Stimulated activated CD4-positive, alpha-beta T cell treated with anti-CD3 and anti-CD28 coated beads, Interleukin-4, amount 100 ng/mL, for 48 hours (primary cell): Measurements from ENCODE around the gene DBN1.
"Not testable (repeated sequence)": the region's sequence is repeated elsewhere in the genome, so short reads cannot be mapped to it uniquely, and the experiment has no call there.

Experiments
- DNase-seq, 2 donors: peaks; one replicate each; pipeline ENCODE4 v3.0.0-alpha.2; 2020; ENCODE audit warnings: low read depth in 2 of 2

DBN1 gene

DNA sequence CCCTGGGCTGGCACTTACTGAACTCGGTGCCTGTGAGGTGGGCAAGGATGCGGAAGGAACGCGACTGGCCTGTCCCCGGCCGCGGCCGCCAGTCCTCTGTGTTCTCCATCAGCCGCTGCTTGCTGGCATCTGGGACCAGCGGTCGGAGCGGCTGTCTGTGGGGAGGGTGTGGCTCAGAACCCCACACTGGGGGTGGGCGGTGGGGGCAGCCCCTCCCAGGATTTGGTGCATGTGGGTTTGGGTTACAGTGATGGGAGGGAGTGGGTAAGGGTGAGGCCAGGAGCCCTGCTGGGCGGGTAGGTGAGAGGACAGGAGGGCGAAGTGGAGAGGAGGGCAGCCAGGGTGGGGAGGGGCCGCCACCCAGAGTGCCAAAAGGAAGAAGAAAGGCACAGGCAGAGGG is 17.6 kb upstream of the DBN1 start:
- DNase-seq: no peak

DNA sequence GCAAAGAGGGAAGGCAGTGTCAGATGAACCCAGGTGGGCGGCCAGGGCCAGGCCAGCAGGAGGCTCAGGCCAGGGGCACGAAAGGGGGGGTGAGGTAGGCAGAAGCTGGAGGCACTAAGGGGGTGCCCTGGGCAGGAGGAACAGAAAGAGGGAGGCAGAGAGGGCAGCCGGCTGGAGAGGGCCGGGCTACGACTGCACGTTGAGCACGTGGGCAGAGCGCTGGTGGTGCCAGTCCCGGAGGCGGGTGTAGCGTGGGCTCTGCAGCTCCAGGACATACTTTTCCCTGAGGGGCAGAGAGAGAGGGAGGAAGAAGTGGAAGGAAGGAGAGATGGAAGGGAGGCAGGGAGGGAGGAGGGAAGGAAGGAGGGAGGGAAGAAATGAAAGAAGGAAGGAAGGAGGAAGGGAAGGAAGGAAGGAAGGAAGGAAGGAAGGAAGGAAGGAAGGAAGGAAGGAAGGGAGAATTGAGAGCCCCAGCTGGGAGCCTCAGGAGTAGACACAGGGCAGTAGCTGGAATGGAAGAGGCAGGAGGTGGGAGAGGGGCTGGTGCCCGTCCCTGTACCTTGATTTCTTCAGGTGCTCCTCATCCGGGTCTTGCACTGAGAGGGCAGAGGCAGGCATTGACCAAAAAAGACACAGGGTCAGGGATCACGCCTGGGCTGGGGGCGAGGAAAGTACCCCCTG is 17.0 kb upstream of the DBN1 start:
- DNase-seq: no peak

- no peak for DNase-seq
These were observed 15.8 kb upstream of the DBN1 start for GRCh38 chr5:177489119-177489716.

DNA sequence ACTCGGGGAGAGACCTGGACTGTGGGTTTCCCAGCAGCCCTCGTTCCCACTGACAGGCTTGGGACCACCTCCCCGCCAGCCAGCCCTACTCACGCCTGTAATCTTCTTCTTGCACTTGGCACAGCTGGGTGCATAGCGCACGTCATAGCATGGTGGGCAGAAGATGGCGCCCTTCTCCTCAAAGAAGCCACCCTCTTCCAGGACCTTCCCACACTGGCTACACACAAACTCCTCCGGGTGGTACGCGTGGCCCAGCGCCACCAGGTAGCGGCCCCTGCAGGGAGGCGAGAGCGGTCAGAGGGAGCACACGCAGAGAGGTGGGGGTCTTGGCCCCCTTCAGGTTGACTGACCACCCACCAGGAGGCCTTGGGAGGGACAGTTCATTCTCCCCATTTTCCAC is 14.5 kb upstream of the DBN1 start:
- DNase-seq: no peak

- DNase-seq: no peak
These were observed 13.7 kb upstream of the DBN1 start for GRCh38 chr5:177487144-177487543.

GRCh38 chr5:177486256-177486655 is 12.8 kb upstream of the DBN1 start:
- DNase-seq: no peak

- not testable (repeated sequence) for DNase-seq
These were observed 12.3 kb upstream of the DBN1 start for GRCh38 chr5:177485753-177486152.

DNA sequence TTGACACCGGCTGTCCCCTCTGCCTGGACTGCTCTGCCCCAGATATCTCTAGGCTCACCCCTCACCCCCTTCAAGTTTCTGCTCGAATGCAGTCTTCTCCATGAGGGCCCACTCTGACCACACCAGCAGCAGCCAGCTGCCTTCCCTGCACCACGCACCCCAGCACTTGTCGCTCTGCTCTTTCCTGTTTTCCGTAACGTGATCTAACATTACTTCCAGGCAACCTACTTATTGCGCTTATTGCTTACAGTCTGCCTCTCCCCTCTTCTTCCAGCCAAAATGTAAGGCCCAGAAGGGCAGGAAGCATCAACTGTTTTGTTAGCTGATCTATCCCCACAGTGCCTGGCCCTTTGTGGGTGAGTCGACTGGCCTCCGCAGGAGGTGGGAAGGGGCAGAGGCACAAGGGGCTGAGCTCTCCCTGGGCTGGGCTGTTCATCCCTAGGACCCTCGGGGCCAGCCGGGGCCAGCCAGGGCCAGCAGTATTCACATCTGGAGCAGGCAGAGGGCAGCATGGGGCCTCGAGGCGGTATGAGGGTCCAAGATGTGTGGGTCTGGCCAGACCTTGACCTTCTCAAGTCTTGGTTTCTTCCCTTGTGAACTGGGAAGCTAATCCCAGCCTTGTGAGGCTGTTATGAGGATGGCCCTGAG is 11.6 kb upstream of the DBN1 start:
- DNase-seq: no peak

DNA sequence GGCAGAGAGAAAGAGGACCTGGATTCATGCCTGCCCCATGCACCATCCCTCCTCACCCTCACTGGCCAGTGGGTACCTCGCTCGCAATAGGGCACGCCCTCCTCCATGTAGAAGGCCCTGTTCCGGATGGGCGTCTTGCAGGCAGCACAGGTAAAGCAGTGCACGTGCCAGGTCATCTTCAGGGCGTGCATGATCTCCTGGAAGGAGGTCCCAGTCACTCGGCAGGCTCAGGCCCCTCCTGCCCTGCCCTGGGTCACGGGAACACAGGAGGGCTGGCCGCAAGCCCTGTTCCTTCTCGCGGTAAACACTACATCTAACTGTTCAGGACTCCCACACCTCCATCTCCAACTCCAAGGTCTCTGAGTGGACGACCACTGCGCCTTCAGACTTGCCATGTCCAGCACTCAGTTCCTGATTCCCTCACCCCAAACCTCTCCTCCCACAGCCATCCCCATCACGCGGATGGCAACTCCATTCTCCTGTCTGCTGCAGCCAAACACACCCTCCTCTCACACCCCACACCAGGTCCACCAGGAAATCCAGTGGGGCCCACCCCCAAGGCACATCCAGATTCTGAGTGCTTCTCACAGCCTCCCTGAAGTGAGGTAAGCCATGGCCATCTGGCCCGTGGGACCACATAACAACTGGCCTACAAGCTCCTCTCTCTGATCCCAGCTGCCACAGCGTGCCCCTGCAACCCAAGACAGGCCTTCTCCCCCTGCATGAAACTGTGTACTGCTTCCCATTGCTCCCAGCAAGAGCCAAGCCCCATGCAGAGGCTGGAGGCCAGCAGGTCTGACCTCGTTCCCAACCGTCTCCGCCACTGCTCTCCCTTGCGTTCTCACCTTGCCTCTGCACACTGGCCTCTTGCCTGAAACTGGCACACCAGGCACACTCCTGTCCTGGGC is 10.8 kb upstream of the DBN1 start:
- no peak for DNase-seq

DNA sequence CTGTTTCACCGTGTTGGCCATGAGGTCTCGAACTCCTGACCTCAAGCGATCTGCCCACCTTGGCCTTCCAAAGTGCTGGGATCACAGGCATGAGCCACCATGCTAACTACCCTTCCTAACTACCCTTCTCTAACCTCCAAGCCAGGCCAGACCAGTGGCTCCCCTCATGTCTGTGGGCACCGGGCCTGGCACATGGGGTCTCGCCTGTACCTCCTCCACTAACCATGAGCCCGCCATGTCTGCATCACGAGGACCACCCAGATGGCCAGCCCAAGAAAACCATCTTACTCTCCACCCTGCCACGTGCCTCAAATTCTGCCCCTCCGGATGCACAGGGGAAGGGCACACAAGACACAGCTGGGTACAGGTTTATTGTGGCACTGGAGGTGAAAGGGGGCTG is 9.6 kb upstream of the DBN1 start:
- DNase-seq: no peak

- DNase-seq: no peak
These were observed 8.9 kb upstream of the DBN1 start for GRCh38 chr5:177482359-177482795.

- DNase-seq: no peak
These were observed 6.3 kb upstream of the DBN1 start for GRCh38 chr5:177479774-177480173.

DNA sequence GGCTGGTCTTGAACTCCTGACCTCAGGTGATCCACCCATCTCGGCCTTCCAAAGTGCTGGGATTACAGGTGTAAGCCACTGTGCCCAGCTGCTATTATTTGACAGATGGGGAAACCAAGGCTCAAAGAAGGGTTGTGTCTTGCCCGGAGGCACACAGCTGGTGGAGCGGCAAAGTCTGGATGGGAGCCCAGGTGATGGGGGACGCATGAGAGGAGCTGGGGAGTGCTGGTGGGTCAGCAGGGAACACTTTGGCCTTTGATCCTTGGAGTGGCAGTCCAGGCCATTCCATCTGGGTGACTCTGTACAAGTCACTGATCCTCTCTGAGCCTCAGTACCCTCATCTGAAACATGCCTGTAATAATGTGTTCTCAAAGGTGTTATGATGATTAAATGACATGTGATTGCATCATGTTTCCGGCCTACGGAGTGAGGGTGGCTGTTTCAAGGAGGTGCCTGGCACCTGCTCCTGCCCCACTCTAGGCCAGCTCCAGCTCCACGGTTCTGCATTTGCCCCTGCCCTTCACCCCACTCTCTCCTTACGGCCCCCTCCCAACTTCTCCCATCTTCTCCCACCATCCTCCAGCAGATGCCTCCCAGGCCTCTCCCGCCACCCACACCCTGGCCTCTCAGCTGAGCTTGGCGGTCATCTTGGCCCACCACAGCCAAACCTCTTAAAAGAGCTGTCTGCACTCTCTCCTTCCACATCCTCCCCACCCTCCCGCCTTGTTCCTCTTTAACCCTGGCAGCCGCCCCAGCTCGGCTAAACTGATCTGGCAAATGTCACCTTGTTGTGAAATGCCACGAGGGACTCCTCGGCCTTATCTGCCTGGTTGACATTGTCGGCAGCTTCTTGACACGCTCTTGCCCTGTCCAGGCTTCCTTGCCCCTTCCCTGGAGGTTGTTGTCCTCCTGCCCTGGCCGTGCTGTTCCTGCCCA is 5.5 kb upstream of the DBN1 start:
- no peak for DNase-seq

GRCh38 chr5:177477701-177478477 is 4.5 kb upstream of the DBN1 start:
- DNase-seq: no peak

DNA sequence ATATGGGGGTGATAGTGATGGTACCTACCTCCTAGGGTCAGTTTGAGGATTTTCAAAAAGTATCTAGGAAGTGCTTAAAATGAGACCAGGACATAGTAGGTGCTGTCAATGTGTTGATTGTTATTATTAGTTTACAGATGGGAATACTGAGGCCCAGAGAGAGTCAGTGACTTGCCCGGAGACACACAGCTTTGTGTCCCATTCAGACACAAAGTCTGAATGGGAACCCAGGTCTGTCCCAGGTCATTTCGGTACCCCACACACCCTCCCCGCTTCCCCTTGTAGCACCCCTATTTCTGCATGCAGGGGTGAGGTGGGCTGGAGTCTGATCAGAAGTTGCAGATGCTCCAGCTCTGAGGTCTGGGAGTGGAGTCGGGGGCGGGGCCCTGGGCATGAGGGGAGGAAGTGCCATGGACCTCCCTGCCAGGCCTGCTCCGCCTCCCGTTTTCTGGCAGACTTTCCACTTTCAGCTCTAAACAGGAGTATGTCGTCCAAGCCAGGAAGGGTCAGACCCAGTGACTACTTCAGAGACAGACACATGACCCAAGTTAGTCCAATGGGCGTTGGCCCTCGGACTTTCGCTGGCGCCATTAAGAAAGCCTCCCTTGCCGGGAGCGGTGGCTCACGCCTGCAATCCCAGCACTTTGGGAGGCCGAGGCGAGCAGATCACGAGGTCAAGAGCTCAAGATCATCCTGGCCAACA is 3.2 kb upstream of the DBN1 start:
- no peak for DNase-seq

- DNase-seq: no peak
These were observed 2.4 kb upstream of the DBN1 start for GRCh38 chr5:177475563-177476427.

- DNase-seq: no peak
These were observed 1.6 kb upstream of the DBN1 start for GRCh38 chr5:177474846-177475562.

DNA sequence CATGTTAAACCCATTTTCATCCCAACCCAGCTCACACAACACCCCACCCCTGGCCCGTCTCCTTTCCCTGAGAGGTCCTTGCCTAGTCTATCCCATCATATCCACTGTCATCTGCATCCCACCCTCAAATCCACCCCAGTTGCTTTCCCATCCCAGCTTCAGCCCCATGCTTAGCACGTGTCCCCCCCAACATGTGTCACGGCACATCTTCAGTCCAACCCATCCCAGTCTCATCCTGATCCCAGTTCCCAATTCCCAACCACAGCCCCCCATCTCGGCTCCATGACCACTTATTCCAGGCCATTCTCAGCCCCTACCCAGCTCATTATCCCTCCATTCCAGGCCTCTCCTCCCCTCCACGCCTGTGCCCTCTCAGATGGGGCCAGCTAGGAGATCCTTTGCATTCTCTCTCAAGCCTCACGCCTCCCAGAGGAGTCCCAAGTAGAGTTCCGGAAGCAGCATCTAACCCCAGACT is 605 bp upstream of the DBN1 start:
- no peak for DNase-seq
